ENCODE results near the gene RAB3D.
"Not testable (repeated sequence)": the region's sequence is repeated elsewhere in the genome, so short reads cannot be mapped to it uniquely, and the experiment has no call there.

The RAB3D gene

DNA sequence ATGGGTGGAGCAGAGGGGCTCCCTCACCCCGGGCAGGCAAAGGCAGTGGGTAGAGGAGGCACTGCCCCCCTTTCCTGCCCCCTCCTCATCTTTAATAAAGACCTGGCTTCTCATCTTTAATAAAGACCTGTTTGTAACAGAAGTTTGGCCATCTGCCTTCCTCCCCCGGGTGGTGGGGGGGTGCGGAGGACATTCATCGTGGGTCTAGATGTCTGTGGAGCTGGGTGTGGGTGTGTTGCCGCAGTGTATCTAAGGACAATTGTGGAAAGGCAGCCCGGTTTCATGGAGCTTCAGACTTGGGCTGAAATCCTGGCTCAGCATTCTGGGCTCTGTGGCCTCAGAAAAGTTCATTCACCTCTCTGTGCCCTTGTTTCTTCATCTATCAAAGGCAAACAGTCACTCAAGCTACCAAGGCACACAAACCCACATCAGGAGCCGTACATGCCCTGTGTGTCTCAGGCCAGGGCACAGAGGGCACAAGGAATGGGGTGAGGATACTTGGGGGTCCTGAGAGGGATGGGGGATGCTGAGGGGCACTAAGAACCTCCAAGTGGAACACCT is 26.2 kb upstream of the RAB3D start:
- DNase-seq: no peak

DNA sequence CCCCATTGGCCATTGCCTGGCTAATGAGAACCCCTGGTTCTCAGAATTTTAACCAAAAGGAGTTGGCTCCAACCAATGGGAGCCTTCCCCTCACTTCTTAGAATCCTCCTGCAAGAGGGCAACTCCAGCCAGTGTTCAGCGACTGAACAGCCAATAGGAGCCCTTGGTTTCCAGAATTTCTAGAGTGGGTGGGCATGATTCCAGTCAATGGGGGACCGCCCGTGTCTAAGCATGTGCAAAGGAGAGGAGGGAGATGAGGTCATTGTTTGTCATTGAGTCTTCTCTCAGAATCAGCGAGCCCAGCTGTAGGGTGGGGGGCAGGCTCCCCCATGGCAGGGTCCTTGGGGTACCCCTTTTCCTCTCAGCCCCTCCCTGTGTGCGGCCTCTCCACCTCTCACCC is 25.5 kb upstream of the RAB3D start:
- no peak for DNase-seq

DNA sequence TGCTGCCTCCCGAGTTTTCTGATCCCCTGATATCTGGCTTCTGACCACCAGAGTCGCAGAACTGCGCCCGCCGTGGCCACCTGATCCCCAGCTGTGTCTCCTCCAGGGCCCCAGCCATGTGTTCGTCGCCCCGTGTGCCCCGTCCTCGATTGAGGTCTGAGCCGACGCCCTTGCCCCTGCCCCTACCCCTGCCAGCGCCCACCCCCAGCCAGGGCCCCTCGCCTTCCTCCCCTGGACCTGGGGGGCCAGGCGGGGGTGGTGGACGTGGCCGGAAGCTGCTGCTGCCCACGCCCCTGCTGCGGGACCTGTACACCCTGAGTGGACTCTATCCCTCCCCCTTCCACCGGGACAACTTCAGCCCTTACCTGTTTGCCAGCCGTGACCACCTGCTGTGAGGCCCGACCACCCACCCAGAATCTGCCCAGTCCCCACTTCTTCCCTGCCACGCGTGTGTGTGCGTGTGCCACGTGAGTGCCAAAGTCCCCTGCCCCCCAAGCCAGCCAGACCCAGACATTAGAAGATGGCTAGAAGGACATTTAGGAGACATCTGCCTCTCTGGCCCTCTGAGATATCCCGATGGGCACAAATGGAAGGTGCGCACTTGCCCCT is 24.9 kb upstream of the RAB3D start:
- no peak for DNase-seq

DNA sequence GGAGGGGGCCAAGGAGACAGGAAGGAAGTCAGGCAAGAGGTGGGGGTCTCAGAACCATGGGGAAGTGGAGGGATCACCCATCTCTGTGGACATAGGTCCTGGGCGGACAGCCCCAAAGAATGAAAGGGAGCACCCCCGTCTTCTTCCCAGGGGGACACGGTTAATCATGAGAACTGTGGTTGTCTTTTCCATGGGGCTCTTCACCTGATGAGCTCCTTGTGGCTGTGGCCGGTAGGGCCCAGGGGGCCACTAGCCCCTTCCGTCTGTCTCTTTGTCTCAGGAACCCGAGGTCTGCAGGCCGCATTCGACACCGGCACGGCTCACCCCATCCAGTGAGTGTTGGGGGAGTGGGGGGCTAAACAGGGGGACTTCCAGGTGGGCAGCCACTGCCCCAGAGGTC is 24.4 kb upstream of the RAB3D start:
- no peak for DNase-seq

DNA sequence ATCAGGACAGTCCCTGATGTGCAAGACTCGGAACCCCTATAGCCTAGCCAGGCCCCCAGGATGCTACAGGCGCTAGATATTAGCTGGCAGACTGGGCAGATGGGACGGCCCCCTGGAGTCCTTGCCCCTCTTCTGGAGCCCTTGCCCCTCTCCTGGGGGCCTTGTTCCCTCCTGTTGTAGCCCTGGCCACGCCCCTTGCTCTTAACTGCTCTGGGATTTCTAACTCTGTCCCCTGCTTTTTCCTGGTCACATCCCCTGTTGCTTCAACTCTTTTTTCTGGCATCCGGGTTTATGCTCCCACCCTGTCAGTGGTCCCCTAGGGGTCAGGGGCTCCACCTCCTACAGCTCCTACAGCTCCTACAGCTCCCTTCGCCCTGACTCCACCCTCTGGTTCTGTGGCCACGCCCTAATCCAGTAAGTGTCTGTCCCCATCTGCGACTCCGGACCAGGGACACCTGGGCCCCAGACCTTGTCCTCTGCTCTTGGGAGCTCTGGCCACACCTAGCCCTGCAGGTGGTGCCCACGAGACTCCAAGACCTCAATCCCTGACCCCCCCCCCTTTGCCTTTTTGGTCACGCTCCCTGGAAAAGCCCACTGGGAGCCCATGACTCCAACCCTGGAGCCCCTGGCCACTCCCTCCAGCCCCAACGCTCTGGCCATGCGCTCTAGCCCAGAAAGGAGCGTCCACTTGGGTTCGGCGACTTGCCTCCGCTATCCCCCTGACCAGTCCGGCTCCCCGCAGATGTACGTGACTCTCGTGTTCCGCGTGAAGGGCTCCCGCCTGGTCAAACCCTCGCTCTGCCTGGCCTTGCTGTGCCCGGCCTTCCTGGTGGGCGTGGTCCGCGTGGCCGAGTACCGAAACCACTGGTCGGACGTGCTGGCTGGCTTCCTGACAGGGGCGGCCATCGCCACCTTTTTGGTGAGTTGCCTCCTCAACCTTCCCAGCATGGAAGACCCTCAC is 22.6 kb upstream of the RAB3D start:
- no peak for DNase-seq

- DNase-seq: no peak
These were observed 21.7 kb upstream of the RAB3D start for GRCh38 chr19:11361037-11361770.

DNA sequence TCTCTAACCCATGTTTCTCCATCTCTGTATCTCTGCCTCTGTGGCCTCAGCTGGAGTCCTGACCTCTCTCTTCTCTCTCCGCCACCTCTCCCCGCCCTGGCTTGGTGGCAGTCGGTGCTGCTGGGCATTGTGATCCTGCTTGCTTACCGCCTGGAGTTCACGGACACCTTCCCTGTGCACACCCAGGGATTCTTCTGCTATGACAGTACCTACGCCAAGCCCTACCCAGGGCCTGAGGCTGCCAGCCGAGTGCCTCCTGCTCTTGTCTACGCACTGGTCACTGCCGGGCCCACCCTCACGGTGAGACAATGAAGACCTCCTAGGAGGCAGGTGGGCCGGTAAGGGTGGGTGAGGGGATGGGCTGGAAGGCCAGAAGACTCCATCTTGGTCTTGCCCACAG is 20.0 kb upstream of the RAB3D start:
- no peak for DNase-seq

- no peak for DNase-seq
These were observed 17.5 kb upstream of the RAB3D start for GRCh38 chr19:11356676-11357550.

DNA sequence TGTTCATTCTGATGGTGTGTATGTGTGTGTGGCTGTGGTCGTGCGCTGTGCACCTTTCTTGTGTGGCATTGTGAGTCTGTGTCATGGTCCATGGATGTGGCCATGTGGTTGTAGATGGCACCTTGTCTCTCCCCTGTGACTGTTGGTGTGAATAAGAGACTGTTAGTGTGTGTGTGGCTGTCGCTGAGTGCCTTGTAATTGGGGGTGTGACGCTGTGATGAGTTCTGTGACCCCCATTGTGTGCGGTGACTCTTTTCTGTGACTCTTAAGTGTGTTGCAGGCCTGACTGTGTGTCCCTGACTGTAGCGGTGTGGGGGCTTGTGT is 16.6 kb upstream of the RAB3D start:
- no peak for DNase-seq

DNA sequence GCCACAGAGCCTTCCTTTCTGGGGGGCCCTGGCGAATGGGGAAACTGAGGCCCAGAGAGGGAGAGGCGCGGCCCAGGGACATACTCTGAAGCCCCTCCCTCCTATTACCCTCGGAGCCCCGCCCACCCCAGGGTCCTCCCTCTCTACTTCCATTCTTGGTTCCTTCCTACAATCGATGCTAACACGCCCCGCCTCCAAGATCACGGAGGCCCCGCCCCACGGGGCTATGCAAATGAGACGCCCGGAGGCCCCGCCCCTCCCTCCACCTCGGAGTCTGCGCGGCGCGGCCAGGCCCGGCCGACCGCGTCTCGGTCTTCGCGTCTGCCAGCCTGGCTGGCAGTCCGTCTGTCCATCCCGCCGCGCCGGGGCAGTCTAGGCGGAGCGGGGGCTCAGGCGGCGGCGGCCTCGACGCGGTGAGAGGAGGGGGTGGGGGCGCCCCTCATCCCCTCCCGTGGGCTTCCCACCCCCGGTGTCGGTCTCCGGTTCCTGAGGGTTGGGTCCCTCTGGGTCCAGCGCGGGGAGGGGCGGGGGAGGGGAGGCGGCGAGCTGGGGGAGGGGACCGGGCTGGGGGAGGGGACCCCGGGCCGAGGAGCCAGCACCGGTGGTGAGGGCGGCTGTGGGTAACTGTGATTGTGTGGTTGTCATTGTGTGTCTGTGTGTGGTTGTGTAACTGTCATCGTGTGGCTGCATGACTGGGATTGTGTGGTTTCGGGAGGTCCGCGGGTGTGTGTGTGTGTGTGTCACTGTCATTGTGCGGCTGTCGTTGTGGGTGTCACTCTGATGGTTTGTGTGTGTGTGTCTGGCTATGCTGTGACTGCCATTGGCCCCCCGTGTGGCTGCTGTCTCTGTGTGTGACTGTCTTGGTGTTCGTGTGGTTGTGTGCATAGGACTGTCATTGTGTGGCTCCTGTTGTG is 16.0 kb upstream of the RAB3D start, which contains the start of gene PLPPR2:
Gene PLPPR2 (plus strand): TSS at position 273 of the 914 bp plus-strand sequence. CDS start 2,242 bp downstream, outside the sequence.
- peak; percentile 90 for DNase-seq

DNA sequence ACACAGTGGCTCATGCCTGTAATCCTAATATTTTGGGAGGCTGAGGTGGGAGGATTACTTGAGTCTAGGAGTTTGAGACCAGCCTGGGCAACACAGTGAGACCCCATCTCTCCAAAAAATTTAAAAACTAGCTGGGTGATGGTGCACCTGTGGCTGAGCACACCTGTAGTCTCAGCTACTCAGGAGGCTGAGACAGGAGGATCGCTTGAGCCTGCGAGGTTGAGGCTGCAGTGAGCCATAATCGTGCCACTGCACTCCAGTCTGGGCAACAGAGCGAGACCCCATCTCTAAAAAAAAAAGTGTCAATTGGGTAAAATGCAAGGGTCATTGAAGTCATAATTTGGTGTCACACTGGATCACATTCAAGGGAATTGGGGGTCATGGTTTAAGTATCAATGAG is 14.6 kb upstream of the RAB3D start:
- DNase-seq: not testable (repeated sequence)

GRCh38 chr19:11349171-11349570 is 9.7 kb upstream of the RAB3D start:
- DNase-seq: no peak

GRCh38 chr19:11347546-11348039 is 8.1 kb upstream of the RAB3D start:
- no peak for DNase-seq

DNA sequence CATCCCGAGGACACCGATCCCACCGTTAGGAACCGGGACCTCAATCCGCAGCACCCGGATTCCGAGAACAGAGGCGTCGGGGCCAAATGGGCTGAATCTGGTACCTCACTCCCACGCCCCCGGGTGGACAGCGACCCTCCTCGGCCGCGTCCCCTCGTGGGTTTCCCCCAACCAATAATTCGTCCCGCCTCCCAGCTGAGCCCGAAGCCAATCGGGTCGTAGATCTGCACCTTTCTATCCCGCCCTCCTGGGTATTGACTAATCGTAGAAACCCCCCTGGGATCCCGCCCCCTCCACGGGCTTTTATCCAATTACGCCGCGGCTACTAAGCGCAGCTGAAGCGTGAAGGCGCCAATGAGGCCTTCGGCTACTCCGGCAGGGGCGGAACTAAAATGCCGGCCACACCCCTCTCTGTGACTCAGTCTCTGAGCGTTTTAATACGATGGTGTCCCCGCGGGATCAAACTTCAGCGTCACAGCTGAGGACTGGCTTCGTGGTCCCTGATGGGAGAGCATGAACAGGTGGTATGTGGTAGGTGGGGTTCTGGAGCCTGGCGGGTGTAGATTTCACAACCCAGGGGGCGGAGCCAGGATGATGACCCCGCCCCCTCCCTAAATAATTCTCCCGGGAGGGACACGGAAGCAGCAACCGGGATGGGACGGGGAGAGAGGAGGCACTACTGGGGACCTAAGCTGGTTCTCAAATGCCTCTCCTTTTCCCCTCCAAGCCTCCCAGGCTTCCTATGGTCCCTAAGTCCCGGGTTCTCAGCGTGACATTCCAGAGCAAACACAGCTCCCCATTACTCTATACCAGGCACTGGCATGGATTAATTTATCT is 6.9 kb upstream of the RAB3D start, which contains the start of the genes CCDC159 and TMEM205:
Gene CCDC159 (plus strand): TSS at position 416 of the 837 bp plus-strand sequence. CDS start 88 bp downstream, at position 504.
Gene TMEM205 (minus strand): TSS at position 165 of the 837 bp plus-strand sequence. CDS start 649 bp downstream, outside the sequence.
- DNase-seq: peak; percentile 97

DNA sequence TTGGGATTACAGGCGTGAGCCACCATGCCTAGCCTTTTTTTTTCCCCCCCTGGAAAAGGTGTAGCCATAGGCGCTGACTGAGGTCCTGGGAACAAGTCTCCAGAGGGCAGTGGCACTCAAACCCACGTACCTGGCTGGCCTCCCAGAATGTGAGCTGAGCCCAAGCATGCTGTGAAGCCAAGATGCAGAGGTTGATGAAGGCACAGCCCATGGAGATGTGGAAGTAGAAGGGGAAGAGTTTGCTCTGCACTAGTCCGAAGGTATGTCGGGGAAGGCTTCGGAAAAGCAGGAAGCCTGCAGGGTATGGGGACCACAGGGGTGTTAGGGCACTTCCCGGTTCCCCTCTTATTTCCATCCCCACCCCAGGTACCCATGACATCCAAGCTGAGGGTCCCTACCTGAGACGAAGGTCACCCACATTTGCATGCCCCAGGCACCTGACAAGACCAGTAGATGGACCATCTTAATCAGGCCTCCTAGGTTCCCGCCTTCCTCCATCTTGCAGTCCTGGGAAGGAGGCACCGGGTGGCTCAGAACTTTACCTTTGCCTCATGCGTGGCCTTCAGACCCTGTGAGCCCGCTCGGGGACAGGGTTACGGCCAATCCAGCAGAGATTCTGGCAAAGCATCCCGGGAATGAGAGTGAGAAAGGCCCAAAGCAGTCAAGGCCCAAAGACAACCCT is 5.8 kb upstream of the RAB3D start:
- no peak for DNase-seq

DNA sequence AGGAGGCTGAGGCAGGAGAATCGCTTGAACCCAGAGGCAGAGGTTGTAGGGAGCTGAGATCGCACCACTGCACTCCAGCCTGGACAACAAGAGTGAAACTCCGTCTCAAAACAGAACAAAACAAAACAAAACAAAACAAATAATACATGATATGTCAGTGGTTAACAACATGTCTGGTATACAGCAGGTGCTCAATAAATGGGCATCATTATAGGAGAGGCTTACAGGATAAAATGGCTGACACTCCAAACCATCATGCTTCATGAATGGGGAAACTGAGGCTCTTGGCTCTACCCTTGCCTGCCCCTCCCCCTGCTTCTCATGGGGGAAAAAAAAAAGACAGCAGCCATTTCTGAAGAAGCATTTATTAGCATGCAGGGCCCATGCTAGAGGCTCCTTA is 3.0 kb upstream of the RAB3D start:
- no peak for DNase-seq

- not testable (repeated sequence) for DNase-seq
These were observed 626 bp upstream of the RAB3D start for GRCh38 chr19:11340099-11340467.

DNA sequence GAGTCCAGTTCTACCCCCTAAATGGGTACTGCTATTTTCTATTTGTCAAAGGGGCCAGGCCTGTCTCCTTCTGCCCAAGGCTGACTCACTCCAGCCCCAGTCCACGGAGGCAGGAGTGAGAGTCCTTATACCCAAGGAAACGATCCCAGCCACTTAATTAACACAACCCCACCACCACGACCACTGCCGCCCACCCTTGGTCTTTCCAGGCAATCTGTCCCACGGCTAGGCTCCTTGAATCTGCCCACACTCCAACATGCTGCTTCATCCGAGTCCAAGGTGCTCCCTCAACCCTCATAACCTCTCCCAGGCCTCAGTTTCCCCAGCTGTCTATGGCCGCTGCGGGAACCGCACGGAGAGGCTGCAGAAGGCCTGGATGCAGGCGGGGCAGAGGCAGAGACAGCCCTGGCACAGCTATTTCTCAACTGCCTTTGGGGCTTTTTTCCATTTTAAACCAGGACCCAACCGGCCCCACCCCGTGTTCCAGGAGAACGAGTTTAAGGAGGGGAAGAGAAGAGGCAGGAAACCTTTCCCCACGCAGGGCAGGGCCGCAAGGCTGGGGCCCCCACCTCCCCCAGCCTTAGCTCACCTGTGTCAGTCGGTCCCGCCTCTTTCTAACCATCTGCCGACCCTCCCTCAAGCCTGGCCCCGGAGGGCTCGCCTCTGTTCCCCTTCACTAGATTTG is 746 bp downstream of the RAB3D start:
- no peak for DNase-seq

DNA sequence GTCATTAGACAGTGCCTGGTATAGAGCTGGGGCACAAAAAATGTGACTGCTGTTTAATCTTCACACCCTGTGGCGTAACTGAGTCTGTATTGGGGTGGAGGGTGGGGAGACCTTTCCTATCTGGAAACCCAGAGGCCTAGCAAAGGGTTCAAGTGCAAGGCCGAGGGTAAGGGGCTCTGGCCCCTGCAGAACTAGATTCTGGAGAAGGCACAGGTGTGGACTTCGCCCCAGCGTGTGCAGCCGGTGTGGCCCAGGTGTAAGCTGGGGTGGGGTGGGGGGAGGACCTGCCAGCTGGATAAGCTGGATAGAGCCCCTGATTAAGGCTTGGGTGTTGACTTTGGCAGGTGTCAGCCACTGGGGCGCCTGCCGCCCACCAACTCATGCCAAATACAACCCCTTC is 1.3 kb downstream of the RAB3D start:
- DNase-seq: no peak

Measured in activated CD8-positive, alpha-beta memory T cell treated with anti-CD3 and anti-CD28 coated beads for 24 hours (primary cell).